Umbilical cord (tissue), 2 donors: ENCODE measurements around the gene SWSAP1. TPM values are rescaled to one million over a fixed set of nuclear protein-coding genes. Genes with fewer than 3 reads are reported as not detected.
"Not testable (repeated sequence)": the region's sequence is repeated elsewhere in the genome, so short reads cannot be mapped to it uniquely, and the experiment has no call there.

Source experiments
- DNase-seq: peaks from one replicate; pipeline ENCODE4 v3.0.0-alpha.2; 2015; ENCODE audit warnings: low spot score
- total RNA-seq: library from RNA; depleted of rRNA; stranded (reverse); fragments of >200 nt; gene quantifications from one replicate; pipeline ENCODE4 v1.2.3, GENCODE V29; 2014; ENCODE audit warnings: low replicate concordance; ENCODE audit not compliant: insufficient read depth

The SWSAP1 gene
- total RNA-seq, 1 donor from 2014 or later = 0.48 TPM

DNA sequence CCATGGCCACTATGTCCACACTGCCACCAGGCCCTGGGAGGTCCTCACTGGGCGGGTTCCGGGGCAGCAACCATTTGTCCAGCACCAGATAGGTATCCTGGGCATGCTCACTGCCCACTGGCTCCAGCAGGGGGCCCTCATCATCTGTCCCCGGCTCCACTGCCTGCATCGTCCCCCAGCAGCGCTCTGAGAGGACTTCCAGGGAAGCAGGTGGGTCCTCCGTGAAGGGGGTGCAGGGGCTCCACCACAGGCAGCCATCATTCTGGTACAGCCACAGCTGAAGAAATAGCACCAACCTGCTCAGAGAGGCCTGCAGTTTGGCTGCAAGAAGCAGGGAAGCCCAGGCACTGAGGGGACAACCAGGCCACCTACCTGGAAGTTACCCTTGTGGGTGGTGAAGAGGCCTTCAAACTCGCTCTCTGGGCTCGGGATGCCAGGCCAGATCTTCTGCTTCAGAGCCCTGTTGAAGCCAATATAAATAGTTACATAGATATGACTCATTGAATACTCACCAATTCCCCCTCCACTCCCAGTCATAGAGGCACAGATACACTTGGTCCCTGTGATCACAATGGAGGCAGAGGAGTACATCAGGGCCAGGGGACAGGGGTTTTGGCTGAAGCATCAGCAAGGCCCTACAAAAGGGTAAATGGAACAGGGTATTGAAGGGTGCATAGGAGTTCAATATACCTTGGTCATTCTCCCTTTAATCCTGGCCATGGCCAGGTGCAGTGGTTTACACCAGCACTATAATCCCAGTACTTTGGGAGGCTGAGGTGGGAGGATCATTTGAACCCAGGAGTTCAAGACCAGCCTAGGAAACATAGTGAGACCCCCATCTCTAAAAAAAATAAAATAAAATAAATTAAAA is 4.1 kb downstream of the SWSAP1 start:
- DNase-seq = no peak

DNA sequence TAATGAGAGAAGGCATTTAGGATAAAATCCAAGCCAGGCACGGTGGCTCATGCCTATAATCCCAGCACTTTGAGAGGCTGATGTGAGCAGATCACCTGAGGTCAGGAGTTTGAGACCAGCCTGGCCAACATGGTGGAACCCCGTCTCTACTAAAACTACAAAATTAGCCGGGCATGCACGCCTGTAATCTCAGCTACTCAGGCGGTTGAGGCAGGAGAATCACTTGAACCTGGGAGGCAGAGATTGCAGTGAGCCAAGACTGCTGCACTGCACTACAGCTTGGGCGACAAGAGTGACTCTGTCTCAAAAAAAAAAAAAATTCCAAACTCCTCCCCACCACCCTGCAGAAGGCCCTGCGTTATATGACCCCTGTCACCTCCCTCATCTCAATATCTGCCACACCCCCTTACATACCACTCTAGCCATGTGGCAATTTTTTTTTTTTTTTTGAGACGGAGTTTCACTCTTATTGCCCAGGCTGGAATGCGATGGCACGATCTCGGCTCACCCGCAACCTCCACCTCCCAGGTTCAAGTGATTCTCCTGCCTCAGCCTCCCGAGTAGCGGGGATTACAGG is 4.9 kb downstream of the SWSAP1 start:
- DNase-seq = not testable (repeated sequence)

DNA sequence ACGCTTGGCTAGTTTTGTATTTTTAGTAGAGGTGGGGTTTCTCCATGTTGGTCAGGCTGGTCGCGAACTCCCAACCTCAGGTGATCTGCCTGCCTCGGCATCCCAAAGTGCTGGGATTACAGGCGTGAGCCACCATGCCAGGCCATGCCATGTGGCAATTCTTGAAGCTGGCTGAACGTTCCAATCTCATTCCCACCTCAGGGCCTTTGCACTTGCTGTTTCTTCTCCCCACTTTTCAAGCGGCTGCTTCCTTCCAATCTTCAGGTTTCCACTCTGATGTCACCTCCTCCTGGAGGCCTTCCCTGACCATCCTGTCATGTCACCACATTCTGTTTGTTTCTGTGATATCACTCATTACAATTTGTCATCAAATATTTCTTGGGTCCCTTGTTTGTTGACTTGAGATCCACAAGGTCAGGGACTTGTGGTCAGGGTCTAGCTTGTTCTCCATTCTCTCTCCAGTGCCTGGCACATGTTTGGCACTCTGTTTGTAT is 5.4 kb downstream of the SWSAP1 start:
- no peak for DNase-seq

DNA sequence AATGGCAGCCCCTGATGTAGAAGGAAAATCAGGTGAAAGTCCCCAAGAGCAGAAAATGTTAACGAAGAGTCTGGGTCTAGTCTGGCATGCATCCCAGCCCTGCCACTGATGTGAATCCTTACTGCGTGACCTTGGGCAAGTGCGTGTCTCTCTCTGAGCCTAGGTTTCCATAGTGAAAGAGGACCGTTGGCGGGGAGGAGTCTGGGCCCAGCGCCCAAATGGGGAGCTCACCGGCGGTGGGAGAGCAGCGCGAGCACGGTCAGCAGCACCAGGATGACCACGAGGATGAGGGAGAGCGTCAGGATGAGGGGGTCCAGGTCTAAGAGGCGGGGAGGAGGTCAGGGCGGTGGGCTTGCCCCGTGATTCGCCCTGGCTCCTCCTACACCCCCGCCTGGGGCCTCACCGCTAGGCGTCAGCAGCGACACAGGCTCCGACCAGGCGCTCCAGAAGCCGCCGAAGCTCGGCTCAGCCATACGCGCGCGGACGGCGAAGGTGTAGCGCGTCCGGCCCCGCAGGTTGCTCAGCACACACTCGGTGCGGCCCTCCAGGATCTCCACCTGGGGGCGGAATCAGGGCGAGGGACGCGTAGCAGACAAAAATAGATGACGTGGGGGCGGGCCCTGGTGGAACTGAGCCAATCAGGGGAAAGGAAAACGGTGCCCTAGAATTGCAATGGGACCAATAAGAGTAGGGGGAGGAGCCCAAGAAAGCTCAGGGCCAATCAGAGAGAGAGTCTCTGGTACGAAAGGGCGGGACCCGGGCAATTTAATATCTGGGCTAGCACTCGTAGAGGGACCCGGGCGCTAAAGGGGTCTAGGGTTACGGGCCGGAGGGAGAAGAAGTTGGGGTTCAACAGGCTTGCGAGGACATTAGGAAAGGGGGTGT is 6.4 kb downstream of the SWSAP1 start:
- DNase-seq = peak; percentile 98

DNA sequence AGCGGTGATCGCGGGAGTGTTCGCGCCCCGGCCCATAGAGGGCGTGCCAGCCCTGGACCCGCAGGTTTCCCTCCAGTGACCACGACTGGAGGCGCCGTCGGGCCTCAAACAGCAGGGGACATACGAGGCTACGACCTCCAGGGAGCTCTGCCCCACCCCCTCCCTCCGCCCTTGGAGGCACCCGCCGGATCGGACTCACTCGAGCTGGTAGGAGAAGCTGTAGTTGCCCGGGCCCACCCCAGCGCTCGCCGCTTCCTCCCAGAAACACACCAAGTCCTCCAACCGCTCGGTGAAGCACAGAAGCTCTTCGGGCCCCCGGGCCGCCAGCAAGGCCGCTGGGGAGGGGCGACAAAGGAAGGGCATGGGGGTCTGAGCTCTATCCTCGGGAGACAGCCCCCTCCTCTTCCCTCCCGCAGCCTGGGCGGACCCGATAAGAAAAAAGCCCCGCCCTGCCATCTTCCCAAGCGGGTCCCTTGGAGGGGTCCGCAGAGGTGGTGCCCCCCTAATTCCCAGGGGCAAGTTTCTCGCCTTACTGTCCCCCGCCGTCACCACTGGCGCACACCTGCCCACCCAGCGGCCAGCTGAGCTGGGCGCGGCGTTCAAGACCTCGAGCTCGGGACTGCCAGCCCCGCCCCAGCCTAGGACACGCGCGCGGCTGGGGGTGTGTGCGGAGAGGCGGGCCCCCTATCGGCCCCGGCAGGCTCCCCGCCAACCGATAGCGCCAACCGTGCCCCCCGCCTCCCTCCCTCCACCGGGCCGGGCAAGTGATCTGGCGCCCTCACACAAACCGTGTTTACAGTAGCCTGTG is 8.6 kb downstream of the SWSAP1 start:
- DNase-seq = peak; percentile 49

DNA sequence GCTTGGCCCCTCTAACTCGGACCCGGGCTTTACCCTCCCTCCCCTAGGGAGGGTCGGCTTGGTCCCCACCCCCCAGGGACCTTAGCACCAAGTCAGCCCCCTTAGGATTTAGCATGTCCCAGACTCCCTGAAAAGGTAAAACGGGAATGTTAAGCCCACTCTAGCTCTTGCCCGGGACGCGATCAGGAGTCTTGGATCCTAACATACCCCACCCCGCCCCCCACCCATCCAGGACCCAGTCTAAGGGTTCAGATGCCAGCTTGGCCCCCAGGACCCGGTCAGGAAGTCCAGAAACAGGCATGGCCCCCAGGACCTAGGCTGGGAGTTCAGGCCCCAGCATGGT is 9.2 kb downstream of the SWSAP1 start:
- no peak for DNase-seq

DNA sequence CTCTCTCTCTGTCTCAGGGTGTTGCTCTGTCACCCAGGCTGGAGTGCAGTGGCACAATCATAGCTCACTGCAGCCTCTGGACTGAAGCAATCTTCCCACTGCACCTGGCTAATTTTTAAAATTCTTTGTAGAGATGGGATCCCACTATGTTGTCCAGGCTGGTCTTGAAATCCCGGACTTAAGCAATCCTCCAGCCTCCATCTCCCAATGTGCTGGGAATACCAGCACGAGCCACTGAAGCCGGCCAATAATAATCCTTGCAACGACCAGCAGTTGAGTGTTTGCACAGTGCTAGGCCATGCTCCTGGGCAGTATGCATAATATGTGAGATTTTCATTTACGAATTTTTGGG is 10.3 kb downstream of the SWSAP1 start:
- DNase-seq = no peak

DNA sequence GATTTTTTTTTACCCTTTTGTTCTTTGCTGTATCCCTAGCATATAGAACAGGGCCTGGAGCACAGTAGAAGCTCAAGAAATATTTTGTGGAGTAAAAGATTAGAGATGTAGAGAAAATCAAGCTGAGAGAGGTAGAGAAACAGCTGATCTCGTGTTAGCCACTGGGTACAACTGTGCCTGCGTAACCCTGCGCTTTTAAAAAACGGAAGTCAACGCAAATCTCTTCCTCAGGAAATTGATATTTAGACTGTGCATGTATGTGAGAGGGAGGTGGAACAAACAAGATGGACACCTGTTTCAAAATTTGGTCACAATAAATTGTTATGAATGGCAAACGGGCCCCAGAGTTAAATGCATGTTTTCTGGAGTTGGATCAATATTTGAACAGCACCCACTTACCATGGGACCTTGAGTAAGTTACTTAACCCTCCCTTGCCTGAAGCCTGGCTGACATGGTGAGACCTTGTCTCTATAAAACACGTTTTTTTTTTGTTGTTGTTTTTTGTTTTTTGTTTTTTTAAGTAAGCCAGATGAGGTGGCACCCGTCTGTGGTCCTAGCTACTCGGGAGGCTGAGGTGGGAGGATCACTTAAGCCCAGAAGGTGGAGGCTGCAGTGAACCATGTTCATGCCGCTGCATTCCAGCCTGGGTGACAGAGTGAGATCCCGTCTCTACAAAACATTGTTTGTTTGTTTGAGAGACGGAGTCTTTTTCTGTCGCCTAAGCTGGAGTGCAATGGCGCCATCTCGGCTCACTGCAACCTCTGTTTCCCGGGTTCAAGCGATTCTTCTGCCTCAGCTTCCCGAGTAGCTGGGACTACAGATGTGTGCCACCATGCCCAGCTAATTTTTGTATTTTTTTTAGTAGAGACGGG is 12.9 kb downstream of the SWSAP1 start:
- no peak for DNase-seq

DNA sequence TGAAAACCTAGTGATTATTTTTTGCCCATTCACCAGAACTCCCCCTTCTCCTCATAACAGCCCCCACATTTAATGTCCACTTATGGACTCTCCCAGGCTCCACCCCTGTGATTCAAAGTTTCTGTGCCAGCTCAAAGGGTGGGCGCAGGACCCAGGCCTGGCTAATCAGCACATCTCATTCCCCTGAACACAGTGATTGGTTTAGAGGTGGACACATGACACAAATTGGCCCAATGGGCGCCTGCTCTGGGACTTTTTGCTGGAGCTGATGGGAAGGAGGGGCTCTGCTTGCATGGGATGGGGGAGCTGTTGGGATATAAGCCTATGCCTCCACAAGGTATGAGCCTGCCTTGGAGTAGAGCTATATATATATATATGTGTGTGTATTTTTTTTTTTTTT is 15.9 kb downstream of the SWSAP1 start:
- DNase-seq = no peak

DNA sequence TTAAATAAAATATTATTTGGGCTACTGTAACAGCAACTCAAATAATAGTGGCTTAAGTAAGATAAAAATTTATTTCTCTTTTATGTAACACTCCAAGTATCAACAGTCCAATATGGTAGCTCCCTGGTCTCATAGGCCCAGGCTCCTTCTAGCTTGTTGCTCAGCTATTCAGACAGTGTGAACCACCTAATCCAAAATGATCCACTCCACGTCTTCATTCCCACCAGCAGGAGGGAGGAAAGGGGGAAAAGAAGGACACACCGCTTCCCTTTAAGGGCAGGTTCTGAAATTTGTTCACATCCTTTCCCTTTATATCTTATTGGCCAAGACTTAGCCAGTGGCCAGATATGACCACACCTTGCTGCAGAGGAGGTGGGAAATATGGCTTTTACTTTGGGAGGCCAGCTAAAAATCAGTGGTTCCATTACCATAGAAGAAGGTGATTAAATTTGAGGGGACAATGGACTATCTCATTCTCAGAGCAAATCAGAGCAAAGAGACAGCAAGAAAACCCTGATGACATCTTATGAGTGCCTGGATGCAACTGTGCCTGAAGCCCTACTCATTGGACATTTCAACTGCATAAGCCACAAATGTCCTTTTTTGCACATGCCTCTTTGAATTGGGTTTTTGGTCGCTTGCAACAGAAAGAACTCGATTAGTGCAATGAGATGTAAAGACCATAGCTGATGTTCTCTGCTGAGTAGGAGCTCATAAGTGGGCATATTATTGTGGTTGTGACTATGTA is 16.6 kb downstream of the SWSAP1 start:
- no peak for DNase-seq

DNA sequence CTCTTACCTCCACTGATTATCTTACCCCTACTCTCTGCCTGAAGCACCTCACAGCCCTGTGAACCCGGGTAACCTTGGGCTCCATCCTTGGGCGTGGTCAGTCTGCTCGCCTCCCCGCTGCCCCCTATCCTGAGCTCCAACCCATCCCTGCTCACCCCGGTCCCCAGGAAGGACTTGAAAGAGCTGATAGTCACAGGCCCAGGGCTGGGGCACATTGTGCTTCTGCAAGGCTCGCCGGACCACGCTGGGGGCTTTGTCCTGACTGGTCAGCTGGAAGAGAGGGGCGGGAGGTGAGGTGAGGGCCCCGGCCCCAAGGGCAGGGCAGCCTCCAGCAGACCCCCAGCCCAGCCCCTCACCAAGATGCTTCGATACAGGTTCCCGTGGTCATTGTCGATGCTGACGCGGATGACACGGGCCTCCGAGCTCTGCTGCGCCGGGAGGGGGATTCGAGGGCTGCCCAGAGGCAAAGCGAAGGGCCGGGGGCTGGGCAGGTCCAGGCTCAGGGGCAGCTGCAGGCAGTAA is 22.7 kb downstream of the SWSAP1 start:
- DNase-seq = no peak

DNA sequence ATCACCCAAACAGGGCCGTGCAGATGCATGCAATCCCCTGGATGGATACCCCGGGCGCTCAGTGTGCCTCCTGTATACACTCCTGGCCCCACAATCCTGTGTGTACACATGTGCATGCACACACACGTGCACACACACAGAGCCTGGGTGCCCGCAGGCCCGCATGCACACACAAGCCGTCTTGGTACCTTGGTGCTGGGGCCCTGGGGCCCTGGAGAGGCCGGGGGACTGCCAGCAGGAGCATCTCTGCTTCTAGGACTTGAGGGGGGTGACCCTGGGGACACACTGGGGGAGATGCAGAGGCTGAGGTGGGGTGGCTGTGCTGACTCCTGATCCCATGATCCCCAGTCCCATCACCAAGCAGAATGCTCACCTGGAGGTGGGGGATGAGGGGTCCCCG is 25.2 kb downstream of the SWSAP1 start:
- no peak for DNase-seq

DNA sequence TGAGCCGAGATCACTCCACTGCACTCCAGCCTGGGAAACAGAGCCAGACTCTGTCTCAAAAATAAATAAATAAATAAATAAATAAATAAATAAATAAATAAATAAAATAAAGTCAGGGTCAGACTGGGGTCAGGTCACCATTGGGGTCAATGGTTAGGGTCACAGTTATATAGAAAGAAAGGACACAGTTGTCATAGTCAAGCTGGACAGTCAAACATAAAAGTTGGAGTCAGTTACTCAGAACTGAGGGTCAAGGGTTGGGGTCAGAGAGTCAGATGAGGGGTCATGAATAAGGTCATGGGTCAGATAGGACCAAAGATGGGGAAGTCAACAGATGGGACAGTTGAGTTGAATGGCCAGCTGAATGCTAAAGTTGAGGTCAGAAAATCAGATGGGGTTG is 26.3 kb downstream of the SWSAP1 start:
- DNase-seq = no peak

DNA sequence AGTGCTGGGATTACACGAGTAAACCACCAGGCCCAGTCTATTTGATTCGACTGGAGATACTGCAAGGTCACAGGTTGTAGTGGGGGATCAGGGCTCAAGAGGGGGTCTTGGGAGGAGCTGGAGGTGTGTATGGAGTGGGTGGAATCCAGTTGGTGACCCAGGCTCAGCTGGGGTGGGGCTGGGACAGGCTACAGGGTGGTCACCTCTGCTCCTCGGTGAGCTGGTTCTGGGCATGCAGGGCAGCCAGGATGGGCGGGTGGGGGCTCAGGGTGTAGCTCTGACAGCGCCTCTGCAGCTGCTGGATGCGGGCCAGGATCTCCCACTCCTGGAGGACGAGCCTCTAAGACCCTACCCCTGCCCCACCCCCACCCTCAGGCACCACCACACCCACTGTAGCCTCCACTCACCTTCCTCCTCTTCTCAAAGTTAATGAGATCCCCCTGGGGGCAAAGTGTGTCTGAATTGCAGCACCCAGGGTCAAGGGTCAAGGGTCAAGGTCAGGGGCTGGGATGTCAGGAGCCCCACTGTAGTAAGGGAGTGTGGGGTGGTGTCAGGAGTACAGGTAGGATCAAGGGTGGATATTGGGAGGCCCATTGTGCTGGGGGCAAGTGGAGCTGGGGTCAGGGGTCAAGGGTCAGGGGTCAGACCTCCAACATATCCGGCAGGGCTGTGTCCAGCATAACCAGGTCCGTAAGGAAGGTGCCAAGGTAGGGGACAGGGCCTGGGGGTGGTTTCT is 27.5 kb downstream of the SWSAP1 start:
- DNase-seq = no peak

DNA sequence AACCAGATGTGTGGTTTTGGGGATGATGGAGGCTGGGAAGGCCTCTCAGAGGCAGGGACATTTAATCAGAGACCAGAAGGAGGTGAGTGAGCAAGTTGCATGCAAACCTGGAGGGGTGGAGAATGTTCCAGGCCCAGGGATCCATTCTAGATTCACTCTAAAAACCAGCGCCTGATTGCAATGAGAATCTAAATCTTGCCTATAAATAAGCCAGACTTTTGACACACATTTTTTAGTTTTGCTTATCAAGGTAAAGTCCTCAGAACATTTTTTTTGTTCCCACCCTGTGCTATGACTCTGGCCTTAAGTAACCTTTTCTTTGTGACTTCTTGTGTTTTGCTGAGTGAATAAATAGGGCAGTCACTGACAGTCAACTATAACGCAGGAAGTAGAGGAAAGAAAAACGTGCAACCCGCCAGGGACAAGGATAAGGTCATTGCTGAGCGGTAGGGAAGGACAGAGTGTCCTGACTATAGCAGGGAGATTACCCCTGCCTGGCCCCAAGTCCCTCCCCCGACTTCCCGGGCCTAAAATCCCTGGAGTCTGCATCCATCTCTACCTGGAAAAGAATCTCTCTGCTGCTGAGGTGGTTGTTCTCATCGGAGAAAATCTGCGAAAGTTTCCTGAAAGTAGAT is 30.2 kb downstream of the SWSAP1 start:
- DNase-seq = no peak

DNA sequence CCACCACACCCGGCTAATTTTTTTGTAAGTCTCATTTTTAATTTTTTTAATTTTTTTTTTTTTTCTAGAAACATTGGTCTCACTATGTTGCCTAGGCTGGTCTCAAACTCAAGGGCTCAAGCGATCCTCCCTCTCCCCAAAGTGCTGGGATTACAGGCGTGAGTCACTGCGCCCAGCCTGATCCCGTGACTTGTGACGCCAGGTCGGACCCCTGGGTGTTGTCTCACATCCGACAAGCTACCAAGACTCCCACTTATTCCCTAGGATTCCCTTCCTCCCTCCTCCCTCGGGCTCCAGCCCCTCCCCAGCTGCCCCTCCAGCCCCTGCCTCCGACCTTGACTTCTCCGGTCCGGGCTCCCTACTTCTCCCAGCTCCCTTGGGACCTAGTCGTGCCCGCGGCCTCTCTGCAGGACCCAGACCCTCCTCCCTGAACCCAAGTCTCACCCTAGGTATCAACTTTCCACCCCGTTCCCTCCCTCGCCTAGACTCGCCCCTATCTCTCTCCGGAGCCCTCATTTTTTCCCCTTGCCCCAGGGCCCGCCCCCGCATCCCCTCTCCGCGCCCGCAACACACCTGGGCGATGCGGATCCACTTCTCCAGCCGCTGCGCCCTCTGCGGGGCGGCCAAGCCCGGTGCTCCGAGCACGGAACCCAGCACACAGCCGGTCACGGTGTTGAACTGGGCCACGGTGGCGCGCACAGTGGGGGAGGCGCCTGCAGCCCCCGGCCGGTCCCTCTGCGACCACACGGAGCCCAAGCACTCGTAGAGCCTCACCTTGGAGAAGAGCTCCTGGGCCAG is 31.6 kb downstream of the SWSAP1 start:
- DNase-seq = no peak

DNA sequence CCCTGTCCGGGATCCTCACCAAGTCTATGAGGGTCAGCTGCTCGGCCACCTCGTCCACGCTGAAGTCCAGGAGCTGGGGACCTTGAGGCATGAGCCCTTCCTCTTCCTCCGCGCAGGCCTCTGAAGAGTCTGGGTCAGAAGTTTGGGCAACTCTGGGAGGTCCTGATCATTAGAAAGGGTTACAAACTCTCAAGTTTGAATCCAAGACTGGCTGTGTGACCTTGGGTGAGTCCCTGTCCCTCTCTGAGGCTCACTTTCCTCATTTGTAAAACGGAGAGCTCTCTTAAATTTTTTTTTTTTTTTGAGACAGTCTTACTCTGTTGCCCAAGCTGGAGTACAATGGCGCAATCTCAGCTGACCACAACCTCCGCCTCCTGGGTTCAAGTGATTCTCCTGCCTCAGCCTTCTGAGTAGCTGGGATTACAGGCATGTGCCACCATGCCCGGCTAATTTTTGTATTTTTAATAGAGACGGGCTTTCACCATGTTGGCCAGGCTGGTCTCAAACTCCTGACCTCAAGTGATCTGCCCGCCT is 32.3 kb downstream of the SWSAP1 start:
- not testable (repeated sequence) for DNase-seq
